ENCODE results near the gene ANKRD28.

ANKRD28 gene

DNA sequence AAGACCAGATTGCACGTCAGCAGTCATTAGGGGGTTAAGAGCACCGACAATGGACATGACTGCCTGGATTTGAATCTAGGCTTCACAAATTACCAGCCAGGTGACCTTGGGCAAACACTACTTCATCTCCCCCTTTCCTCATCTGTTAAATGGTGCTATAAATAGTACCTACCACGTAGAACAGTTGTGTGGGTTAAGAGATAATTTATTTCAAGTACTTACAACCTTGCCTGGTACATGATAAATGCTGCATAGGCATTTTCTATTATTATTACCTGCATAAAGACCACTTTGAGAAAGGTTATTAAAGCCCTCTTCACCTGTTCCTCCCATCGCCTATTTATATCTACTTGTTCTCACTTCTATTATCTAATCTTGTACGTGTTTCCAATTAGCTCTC is 131.5 kb downstream of the ANKRD28 start:
- TF ChIP-seq, protein P1, sequence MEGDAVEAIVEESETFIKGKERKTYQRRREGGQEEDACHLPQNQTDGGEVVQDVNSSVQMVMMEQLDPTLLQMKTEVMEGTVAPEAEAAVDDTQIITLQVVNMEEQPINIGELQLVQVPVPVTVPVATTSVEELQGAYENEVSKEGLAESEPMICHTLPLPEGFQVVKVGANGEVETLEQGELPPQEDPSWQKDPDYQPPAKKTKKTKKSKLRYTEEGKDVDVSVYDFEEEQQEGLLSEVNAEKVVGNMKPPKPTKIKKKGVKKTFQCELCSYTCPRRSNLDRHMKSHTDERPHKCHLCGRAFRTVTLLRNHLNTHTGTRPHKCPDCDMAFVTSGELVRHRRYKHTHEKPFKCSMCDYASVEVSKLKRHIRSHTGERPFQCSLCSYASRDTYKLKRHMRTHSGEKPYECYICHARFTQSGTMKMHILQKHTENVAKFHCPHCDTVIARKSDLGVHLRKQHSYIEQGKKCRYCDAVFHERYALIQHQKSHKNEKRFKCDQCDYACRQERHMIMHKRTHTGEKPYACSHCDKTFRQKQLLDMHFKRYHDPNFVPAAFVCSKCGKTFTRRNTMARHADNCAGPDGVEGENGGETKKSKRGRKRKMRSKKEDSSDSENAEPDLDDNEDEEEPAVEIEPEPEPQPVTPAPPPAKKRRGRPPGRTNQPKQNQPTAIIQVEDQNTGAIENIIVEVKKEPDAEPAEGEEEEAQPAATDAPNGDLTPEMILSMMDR (IDR thresholded peaks at IDR 0.05; ENCODE audit: insufficient read depth, low read length, missing control alignments), result no peak
- H3K4me3 ChIP-seq (ENCODE audit: low read depth, low read length), result no peak overlapping the region
- DNase-seq (ENCODE audit: low read depth, low spot score), result no peak
- CTCF ChIA-PET, result interaction anchor here (0.8 to 1.0 kb wide), 2 partner anchors 145 to 146 kb away, joined by 3 read pairs; no protein-coding TSS in a partner anchor
- POLR2A ChIA-PET, result no interaction called here

DNA sequence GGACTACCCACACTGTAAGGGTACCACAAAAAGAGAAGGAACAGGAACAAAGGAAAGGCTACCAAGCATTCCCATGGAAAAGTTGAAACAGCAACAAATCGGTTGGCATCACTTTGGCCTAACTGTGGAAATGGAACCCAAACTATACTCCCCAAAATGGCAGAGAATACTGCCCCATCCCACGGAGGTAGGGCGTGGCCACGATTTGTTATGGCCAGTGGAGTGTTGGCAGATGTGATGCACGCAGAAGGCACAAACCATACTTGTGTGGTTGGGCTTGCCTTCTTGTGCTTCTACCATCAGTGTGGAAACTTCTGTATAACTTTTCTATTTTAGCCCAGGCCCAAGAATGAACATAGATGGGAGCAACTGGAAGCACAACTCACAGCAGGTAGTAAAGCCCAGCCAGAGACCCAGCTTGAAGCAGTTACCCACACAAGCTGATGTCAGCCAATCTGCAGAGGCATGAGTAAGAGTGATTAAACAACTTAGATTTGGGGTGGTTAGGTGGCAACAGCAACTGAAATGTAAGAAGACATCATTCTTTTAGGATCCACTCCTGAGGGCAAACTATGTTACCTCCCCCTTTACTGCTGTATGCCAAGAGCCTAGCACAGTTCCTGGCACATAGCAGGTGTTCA is 132.1 kb downstream of the ANKRD28 start:
- DNase-seq (ENCODE audit: low read depth, low spot score), result no peak
- TF ChIP-seq, protein P1 (IDR thresholded peaks at IDR 0.05; ENCODE audit: insufficient read depth, low read length, missing control alignments), result no peak
- POLR2A ChIA-PET, result no interaction called here
- H3K4me3 ChIP-seq (ENCODE audit: low read depth, low read length), result no peak overlapping the region
- CTCF ChIA-PET, result interaction anchor here (1.7 kb wide), 1 partner anchor 31 kb away, joined by 5 read pairs; no protein-coding TSS in a partner anchor

DNA sequence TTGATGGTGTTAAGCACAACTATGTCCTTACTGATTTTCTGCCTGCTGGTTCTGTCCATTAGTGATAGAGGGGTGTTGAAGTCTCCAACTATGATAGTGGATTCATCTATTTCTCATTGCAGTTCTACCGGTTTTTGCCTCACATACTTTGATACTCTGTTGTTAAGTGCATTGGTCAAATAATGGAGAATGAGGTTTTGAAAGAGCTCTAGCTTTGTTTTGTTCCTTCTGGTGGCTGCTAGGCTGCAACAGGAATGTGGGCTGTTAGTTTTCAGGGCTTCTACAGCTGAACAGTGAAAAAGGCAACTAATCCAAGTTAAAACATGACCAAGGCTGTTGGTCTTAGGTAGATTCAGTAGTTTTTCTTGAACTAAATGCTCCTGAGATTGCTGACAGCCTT is 133.6 kb downstream of the ANKRD28 start:
- no peak overlapping the region for H3K4me3 ChIP-seq (ENCODE audit: low read depth, low read length)
- TF ChIP-seq, protein P1 (IDR thresholded peaks at IDR 0.05; ENCODE audit: insufficient read depth, low read length, missing control alignments), result no peak
- CTCF ChIA-PET, result interaction anchor here (1.7 kb wide), 1 partner anchor 30 kb away, joined by 5 read pairs; no protein-coding TSS in a partner anchor
- POLR2A ChIA-PET, result no interaction called here
- DNase-seq (ENCODE audit: low read depth, low spot score), result no peak

DNA sequence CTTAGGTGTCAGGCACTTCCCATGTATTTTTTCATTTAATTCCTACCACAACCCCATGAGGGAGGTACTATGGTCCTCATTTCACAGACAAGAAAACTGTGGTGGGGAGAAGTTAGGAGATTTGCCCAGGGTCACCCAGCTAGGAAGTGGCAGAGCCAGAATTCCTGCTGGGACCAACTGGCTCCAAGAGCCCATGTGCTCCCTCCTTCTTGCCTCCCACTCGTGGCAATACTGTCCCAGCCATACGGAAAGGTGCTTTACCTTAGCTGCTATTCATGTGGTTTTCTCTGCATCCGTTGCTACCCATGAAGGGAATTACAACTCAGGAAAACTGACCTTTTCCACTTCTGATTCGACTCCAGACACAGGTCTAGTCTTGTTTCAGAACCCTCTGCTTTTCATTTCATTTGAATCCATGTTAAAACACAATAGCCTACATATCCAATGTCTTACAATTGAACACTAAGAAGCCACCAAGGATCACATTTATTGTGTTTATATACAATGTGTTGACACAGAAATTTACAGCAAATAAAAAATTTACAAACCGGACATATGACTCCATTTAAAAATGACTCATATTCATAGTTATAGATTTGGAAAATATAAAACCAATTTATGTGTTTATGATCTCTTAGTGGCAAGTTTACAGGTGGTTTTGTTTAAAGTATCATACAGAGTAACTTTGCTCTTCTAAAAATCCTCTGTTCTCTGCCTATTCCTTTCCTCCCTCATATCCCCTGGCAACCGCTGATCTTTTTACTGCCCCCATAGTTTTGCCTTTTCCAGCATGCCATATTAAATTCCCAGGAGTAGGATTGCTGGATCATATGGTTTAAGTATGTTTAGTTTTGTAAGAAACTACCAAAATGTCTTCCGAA is 137.5 kb downstream of the ANKRD28 start:
- POLR2A ChIA-PET, result no interaction called here
- CTCF ChIA-PET, result no interaction called here

DNA sequence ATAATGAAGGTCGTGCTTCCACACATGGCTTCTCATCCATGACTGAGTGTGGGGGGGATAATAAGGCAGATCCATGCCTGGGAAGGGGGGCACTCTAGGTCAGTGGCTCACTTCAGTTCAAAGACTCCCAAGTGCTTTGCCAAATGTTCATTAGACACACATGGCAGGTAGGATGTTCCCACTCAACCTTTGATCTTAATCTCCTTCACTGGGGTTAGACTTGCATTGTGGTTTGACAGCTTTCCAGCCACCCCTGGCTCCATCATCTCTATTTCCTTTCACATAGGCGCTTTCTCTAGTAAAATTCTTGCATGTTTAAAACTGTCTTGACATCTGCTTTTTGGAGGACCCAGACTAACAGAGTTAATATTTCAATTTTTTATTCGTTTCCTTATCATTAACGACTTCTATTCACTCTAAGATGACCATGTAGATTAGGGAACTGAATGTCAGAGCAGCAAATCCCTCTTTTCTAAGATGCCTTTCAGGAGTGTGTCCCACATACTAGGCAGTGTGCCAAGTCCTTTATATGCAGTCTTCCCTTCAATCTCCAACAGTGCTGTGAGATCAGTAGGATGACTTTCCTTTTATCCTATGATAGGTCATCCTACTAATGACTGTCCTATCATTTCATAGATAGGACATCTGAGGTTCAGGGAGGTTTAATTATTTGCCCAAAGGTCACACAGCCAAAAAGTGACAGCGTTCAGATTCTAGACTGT is 138.4 kb downstream of the ANKRD28 start:
- no peak for DNase-seq (ENCODE audit: low read depth, low spot score)
- no peak overlapping the region for H3K4me3 ChIP-seq (ENCODE audit: low read depth, low read length)
- ChIA-PET CTCF (no interaction called here), POLR2A (no interaction called here)
- TF ChIP-seq, protein P1 (IDR thresholded peaks at IDR 0.05; ENCODE audit: insufficient read depth, low read length, missing control alignments), result no peak

More for the DNA sequence above, 137.5 kb downstream of the ANKRD28 start:
- DNase-seq (ENCODE audit: low read depth, low spot score), result no peak
- H3K4me3 ChIP-seq (ENCODE audit: low read depth, low read length), result no peak overlapping the region
- TF ChIP-seq, protein P1 (IDR thresholded peaks at IDR 0.05; ENCODE audit: insufficient read depth, low read length, missing control alignments), result no peak

Data from AG04449 (cell line).